Thyroid gland (tissue), 4 donors: Measurements from ENCODE around the gene ZNF10. TPM values are rescaled to one million over a fixed set of nuclear protein-coding genes. Genes with fewer than 3 reads are reported as not detected.
A peak's percentile ranks its signal among the peaks of the same experiment; 100 is the strongest.

Experiments
- DNase-seq, 2 donors: peaks; one replicate each; pipeline ENCODE4 v3.0.0-alpha.2; 2019
- H3K27ac ChIP-seq, 3 donors: fragments of 200-600 bp; sonication (generic); 1 replicate in 2 of 3; 2 replicates in 1 of 3; pipeline ENCODE4 v1.5.1; 2016 to 2019; ENCODE audit warnings: mild to moderate bottlenecking in 1 of 3, moderate library complexity in 1 of 3
- H3K27me3 ChIP-seq: fragments of 200-600 bp; sonication (generic); one replicate; pipeline ENCODE4 v1.5.1; 2019
- H3K36me3 ChIP-seq, 2 donors: fragments of 200-600 bp; sonication (generic); one replicate each; pipeline ENCODE4 v1.5.1; 2016 to 2019
- H3K4me1 ChIP-seq, 2 donors: fragments of 200-600 bp; sonication (generic); one replicate each; pipeline ENCODE4 v1.5.1; 2017 to 2019
- H3K4me3 ChIP-seq, 3 donors: fragments of 200-600 bp; sonication (generic); replicated peaks in 1 of 3; 1 replicate in 2 of 3; 2 replicates in 1 of 3; pipeline ENCODE4 v1.5.1; 2016; ENCODE audit warnings: mild to moderate bottlenecking in 1 of 3
- H3K9me3 ChIP-seq: fragments of 200-600 bp; sonication (generic); one replicate; pipeline ENCODE4 v1.5.1; 2017
- POLR2A ChIP-seq, 2 donors: fragments of 450-650 bp; IDR thresholded peaks; one replicate each; pipeline ENCODE4 v1.6.1; 2017; ENCODE audit warnings: antibody characterized with exemption in 2 of 2, mild to moderate bottlenecking in 2 of 2, moderate library complexity in 1 of 2
- WGBS, 2 donors: methylation state at CpG; one replicate each; pipeline ENCODE4 v1.1.5; 2017; 5-methylcytosine and 5-hydroxymethylcytosine counted together
- intact Hi-C: fragments of 100-400 bp; cut with DNase I; formaldehyde crosslinking; loops from one replicate; pipeline ENCODE4 v1.15.1; 2023
- total RNA-seq, 4 donors: library from RNA; depleted of rRNA; stranded (reverse); fragments of >200 nt; gene quantifications; one replicate each; pipeline ENCODE4 v1.2.3, GENCODE V29; 2016
- TF ChIP-seq, protein P1 (sequence below), 6 experiments: fragments of 200-600 bp in 3 of 6; fragments of 450-650 bp in 3 of 6; sonication (generic) in 3 of 6; IDR thresholded peaks; one replicate each; pipeline ENCODE4 v1.5.1; 2016 to 2019; ENCODE audit warnings: antibody characterized with exemption in 6 of 6, mild to moderate bottlenecking in 2 of 6, inconsistent platforms in 1 of 6, moderate library complexity in 1 of 6

ZNF10 gene
- total RNA-seq, 4 donors from 2014 or later: 27.8 to 50.0 (median 37.6) TPM

DNA sequence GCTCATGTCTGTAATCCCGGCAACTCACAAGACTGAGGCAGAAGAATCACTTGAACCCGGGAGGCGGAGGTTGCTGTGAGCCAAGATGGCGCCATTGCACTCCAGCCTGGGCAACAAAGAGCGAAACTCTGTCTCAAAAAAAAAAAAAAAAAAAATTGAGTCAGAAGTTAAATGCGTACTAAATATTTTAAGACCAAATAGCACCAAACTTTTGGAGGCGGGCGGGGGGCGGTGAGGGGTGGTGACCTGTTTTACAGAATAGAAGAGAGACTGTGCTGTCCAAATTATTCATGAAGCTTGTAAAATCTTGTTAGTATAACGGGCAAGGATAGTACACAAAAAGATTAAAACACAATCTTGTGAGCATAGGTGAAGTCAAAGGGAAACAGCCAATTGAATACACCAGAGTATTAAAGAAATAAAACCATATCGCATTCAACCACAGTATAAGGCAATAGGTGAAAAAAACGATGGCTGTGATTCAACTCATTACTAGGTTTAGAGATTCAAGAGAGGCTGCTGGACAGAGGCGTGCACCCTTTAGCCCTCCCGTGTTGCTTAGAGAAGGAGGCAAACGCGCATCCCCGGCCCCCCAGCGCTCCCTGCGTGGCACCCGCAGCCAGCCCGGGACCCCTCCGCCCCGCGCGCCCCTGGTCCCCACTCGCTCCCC lies 924 bp upstream of the ZNF10 start:
- H3K4me3 ChIP-seq: peak overlapping the region; percentile 37 to 63 (median 44)
- no peak for TF ChIP-seq POLR2A (IDR thresholded peaks at IDR 0.05)
- TF ChIP-seq, protein P1, sequence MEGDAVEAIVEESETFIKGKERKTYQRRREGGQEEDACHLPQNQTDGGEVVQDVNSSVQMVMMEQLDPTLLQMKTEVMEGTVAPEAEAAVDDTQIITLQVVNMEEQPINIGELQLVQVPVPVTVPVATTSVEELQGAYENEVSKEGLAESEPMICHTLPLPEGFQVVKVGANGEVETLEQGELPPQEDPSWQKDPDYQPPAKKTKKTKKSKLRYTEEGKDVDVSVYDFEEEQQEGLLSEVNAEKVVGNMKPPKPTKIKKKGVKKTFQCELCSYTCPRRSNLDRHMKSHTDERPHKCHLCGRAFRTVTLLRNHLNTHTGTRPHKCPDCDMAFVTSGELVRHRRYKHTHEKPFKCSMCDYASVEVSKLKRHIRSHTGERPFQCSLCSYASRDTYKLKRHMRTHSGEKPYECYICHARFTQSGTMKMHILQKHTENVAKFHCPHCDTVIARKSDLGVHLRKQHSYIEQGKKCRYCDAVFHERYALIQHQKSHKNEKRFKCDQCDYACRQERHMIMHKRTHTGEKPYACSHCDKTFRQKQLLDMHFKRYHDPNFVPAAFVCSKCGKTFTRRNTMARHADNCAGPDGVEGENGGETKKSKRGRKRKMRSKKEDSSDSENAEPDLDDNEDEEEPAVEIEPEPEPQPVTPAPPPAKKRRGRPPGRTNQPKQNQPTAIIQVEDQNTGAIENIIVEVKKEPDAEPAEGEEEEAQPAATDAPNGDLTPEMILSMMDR (IDR thresholded peaks at IDR 0.05): no peak
- H3K36me3 ChIP-seq: peaks cover 0 to 15% of the 10 kb centered on the region in 2 donors
- peak; percentile 3 to 12 for DNase-seq
- intact Hi-C loops: no loop called here
- H3K27me3 ChIP-seq: no peaks in the 10 kb centered on the region
- H3K9me3 ChIP-seq: no peaks in the 10 kb centered on the region
- H3K27ac ChIP-seq: peak overlapping the region; percentile 90 to 95 (median 94)
- H3K4me1 ChIP-seq: peaks cover 6 to 14% of the 10 kb centered on the region in 2 donors
- 16 to 17% methylated on average over 24 to 25 of the region's 26 CpGs for WGBS, 2 donors

DNA sequence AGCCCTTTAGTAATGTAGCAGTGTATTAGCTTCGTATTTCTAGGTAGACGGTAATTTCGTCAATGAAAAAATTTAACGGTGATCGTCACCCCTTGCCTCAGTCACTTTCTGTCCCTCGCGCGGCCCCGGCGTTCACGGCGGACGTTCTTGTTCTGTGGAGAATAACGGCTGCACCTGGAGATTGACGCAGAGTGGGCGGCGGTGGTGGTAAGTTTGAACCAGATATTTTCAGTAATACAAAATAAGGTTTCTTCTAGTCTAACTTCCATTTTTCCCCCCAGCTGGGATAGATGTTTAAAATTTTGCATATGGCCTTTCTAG lies 341 bp downstream of the ZNF10 start:
- DNase-seq: peak; percentile 54 to 60
- Histone ChIP-seq H3K9me3 (no peaks in the 10 kb centered on the region), H3K4me3 (peak overlapping the region; percentile 63 to 86 (median 76)), H3K36me3 (peaks cover 7 to 13% of the 10 kb centered on the region in 2 donors), H3K27me3 (no peaks in the 10 kb centered on the region), H3K4me1 (peaks cover 6 to 14% of the 10 kb centered on the region in 2 donors), H3K27ac (peak overlapping the region; percentile 90 to 95 (median 94))
- intact Hi-C loops: no loop called here
- WGBS, 2 donors: 0 to 1% methylated on average over 17 of the region's 17 CpGs
- TF ChIP-seq, protein P1 (IDR thresholded peaks at IDR 0.05): no peak
- TF ChIP-seq POLR2A (IDR thresholded peaks at IDR 0.05): no peak

DNA sequence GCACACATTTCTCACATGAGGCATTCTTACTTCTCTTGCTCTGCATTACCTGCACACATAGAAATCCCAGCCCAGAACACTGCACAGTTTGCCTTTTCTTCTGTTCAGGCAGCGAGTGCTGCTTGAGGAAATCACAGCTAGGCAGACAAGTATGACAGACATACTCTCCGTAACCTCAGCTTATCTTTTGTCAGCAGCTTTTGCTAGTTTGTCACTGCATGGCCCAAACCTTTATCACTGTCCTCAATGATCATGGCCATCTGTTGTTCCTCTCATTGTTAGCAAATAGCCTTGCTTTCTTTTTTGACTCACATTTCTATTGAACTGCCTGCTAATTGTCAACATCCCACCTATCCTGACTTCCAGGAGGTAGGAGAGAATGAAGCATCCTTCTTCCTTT lies 5.3 kb downstream of the ZNF10 start:
- no peak overlapping the region for H3K27ac ChIP-seq
- no peaks in the 10 kb centered on the region for H3K27me3 ChIP-seq
- no peak overlapping the region for H3K4me3 ChIP-seq
- no peak for DNase-seq
- H3K4me1 ChIP-seq: peaks cover 6 to 10% of the 10 kb centered on the region in 2 donors
- 93 to 97% methylated on average over 2 of the region's 2 CpGs for WGBS, 2 donors
- peaks cover 28 to 45% of the 10 kb centered on the region in 2 donors for H3K36me3 ChIP-seq
- TF ChIP-seq POLR2A (IDR thresholded peaks at IDR 0.05): no peak
- TF ChIP-seq, protein P1 (IDR thresholded peaks at IDR 0.05): no peak
- H3K9me3 ChIP-seq: no peaks in the 10 kb centered on the region
- intact Hi-C loops: no loop called here

DNA sequence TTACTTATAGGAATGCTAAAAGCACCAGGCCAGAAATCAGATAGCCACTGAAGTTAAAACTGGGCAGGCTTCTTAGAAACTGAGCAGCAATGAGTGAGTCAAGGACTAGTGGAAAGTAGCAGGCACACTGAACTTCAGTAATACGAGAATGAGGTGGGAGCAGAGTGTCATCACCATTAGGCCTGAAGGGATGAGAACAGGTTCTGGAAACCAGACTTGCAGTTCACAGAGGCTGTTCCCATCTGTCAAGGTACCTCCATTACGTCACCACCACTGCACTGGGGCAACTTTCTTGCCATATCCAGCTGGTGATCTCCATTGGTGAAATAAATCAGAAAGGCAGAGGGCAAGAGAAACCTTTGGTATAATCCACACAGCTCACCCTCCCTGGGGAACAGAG lies 15.6 kb downstream of the ZNF10 start:
- no peak for DNase-seq
- no peaks in the 10 kb centered on the region for H3K27me3 ChIP-seq
- WGBS, 2 donors: 93 to 95% methylated on average over 2 of the region's 2 CpGs
- H3K4me1 ChIP-seq: no peaks in the 10 kb centered on the region
- no peaks in the 10 kb centered on the region for H3K9me3 ChIP-seq
- no peak overlapping the region for H3K4me3 ChIP-seq
- intact Hi-C loops: no loop called here
- TF ChIP-seq POLR2A (IDR thresholded peaks at IDR 0.05): no peak
- TF ChIP-seq, protein P1 (IDR thresholded peaks at IDR 0.05): no peak
- peaks cover 66 to 71% of the 10 kb centered on the region in 2 donors for H3K36me3 ChIP-seq
- H3K27ac ChIP-seq: no peak overlapping the region

DNA sequence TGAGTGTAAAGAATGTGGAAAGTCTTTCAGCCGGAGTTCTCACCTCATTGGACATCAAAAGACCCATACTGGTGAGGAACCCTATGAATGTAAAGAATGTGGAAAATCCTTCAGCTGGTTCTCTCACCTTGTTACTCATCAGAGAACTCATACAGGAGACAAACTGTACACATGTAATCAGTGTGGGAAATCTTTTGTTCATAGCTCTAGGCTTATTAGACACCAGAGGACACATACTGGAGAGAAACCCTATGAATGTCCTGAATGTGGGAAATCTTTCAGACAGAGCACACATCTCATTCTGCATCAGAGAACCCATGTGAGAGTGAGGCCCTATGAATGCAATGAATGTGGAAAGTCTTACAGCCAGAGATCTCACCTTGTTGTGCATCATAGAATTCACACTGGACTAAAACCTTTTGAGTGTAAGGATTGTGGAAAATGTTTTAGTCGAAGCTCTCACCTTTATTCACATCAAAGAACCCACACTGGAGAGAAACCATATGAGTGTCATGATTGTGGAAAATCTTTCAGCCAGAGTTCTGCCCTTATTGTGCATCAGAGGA lies 25.8 kb downstream of the ZNF10 start:
- no peak overlapping the region for H3K27ac ChIP-seq
- intact Hi-C loops: no loop called here
- no peak for DNase-seq
- H3K27me3 ChIP-seq: no peaks in the 10 kb centered on the region
- peaks cover 11% of the 10 kb centered on the region for H3K9me3 ChIP-seq
- WGBS, 2 donors: 95 to 100% methylated on average over 2 of the region's 2 CpGs
- H3K4me1 ChIP-seq: no peaks in the 10 kb centered on the region
- peaks cover 65 to 66% of the 10 kb centered on the region in 2 donors for H3K36me3 ChIP-seq
- no peak overlapping the region for H3K4me3 ChIP-seq
- TF ChIP-seq, protein P1 (IDR thresholded peaks at IDR 0.05): no peak
- TF ChIP-seq POLR2A (IDR thresholded peaks at IDR 0.05): no peak
